HL-60 (cell line): ENCODE measurements around the gene FASN.
A peak's percentile ranks its signal among the peaks of the same experiment; 100 is the strongest.

Experiments used
- DNase-seq, 2 experiments: peaks; one replicate each; pipeline ENCODE4 v3.0.0-alpha.2; 2010 to 2020; ENCODE audit warnings: low read depth in 1 of 2, low spot score in 1 of 2
- H3K27ac ChIP-seq: fragments of 250-450 bp; sonication (Bioruptor Pico); replicated peaks from 2 replicates; pipeline ENCODE4 v1.5.1; 2020; ENCODE audit warnings: mild to moderate bottlenecking, moderate library complexity
- H3K27me3 ChIP-seq: fragments of 250-450 bp; sonication (Bioruptor Pico); 2 replicates; pipeline ENCODE4 v1.5.1; 2021; ENCODE audit warnings: mild to moderate bottlenecking, moderate library complexity; ENCODE audit not compliant: insufficient read depth, poor library complexity, severe bottlenecking
- H3K4me3 ChIP-seq: replicated peaks from 2 replicates; pipeline ENCODE4 v1.5.1; 2011; ENCODE audit warnings: mild to moderate bottlenecking, control low read depth, low read length; ENCODE audit not compliant: insufficient read depth
- GABPA ChIP-seq: IDR thresholded peaks from 2 replicates; pipeline ENCODE4 v1.6.1; 2012; ENCODE audit warnings: low read depth
- POLR2AphosphoS5 ChIP-seq: IDR thresholded peaks from 2 replicates; pipeline ENCODE4 v1.6.1; 2012; ENCODE audit warnings: low read depth
- SPI1 ChIP-seq: IDR thresholded peaks from 2 replicates; pipeline ENCODE4 v1.6.1; 2012; ENCODE audit warnings: low read depth, mild to moderate bottlenecking, borderline replicate concordance
- TF ChIP-seq, protein P1 (sequence below): IDR thresholded peaks from 2 replicates; pipeline ENCODE4 v1.6.1; 2012; ENCODE audit warnings: low read depth; ENCODE audit not compliant: insufficient replicate concordance
- TF ChIP-seq, protein P2 (sequence below): IDR thresholded peaks from one replicate; pipeline ENCODE4 v1.5.1; 2011; ENCODE audit warnings: low read length, control low read depth, inconsistent platforms; ENCODE audit not compliant: insufficient read depth

The FASN gene

DNA sequence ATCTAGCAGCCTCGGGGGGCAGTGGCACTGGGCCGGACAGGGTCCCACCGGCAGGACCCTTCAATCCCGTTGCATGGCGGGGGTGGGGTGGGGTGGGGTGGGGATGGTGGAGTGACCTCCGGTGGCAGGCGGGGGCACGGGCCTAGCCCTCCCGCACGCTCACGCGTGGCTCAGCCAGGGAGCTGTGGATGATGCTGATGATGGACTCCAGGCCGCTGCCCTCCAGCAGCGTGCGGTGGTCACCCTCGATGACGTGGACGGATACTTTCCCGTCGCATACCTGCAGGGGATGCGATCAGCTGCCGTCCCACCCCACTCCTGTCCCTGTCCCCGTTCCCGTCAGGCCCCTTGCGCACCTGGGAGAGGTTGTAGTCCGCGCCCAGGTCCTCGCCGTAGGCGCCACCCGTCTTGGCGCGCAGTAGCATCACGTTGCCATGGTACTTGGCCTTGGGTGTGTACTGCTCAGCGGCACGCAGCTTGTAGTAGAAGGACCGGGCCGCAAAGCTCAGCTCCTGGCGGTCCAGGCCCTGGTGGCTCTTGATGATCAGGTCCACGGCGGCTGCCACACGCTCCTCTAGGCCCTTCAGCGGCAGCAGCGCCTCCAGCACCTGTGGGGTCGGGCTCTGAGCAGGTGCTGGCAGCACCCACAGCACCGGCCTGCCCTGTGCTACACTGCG, 18.9 kb downstream of the FASN start:
- no peak for TF ChIP-seq POLR2AphosphoS5
- TF ChIP-seq, protein P1, sequence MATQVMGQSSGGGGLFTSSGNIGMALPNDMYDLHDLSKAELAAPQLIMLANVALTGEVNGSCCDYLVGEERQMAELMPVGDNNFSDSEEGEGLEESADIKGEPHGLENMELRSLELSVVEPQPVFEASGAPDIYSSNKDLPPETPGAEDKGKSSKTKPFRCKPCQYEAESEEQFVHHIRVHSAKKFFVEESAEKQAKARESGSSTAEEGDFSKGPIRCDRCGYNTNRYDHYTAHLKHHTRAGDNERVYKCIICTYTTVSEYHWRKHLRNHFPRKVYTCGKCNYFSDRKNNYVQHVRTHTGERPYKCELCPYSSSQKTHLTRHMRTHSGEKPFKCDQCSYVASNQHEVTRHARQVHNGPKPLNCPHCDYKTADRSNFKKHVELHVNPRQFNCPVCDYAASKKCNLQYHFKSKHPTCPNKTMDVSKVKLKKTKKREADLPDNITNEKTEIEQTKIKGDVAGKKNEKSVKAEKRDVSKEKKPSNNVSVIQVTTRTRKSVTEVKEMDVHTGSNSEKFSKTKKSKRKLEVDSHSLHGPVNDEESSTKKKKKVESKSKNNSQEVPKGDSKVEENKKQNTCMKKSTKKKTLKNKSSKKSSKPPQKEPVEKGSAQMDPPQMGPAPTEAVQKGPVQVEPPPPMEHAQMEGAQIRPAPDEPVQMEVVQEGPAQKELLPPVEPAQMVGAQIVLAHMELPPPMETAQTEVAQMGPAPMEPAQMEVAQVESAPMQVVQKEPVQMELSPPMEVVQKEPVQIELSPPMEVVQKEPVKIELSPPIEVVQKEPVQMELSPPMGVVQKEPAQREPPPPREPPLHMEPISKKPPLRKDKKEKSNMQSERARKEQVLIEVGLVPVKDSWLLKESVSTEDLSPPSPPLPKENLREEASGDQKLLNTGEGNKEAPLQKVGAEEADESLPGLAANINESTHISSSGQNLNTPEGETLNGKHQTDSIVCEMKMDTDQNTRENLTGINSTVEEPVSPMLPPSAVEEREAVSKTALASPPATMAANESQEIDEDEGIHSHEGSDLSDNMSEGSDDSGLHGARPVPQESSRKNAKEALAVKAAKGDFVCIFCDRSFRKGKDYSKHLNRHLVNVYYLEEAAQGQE = no peak
- TF ChIP-seq, protein P2, sequence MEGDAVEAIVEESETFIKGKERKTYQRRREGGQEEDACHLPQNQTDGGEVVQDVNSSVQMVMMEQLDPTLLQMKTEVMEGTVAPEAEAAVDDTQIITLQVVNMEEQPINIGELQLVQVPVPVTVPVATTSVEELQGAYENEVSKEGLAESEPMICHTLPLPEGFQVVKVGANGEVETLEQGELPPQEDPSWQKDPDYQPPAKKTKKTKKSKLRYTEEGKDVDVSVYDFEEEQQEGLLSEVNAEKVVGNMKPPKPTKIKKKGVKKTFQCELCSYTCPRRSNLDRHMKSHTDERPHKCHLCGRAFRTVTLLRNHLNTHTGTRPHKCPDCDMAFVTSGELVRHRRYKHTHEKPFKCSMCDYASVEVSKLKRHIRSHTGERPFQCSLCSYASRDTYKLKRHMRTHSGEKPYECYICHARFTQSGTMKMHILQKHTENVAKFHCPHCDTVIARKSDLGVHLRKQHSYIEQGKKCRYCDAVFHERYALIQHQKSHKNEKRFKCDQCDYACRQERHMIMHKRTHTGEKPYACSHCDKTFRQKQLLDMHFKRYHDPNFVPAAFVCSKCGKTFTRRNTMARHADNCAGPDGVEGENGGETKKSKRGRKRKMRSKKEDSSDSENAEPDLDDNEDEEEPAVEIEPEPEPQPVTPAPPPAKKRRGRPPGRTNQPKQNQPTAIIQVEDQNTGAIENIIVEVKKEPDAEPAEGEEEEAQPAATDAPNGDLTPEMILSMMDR = no peak
- no peak for TF ChIP-seq GABPA
- no peak for TF ChIP-seq SPI1
- Histone ChIP-seq H3K4me3 (no peak overlapping the region), H3K27me3 (no peaks in the 10 kb centered on the region), H3K27ac (no peak overlapping the region)
- no peak for DNase-seq

DNA sequence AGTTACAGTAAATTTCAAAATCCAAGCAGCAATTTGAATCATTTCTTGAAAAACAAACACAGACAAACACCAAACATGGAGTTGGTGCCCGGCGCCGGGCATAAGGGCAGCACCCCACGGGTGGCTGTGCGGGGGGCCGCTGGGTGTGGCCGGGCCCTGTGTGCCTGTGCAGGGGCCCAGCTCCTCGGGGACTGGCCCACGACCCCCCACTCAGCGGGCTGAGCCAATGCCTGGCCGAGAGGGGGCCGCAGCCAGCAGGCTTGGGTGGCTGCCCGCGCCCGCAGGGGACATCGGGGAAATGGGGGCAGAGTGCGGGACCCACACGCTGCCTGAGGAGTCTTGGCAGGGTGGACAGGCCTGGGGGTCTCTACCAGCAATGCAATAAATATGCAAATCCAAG, 19.6 kb downstream of the FASN start:
- H3K27ac ChIP-seq = no peak overlapping the region
- DNase-seq = no peak
- no peak overlapping the region for H3K4me3 ChIP-seq
- no peaks in the 10 kb centered on the region for H3K27me3 ChIP-seq
- TF ChIP-seq, protein P2 = no peak
- TF ChIP-seq SPI1 (no peak), GABPA (no peak), POLR2AphosphoS5 (no peak; the same call in 1 of the 2 replicates)
- TF ChIP-seq, protein P1 = no peak

DNA sequence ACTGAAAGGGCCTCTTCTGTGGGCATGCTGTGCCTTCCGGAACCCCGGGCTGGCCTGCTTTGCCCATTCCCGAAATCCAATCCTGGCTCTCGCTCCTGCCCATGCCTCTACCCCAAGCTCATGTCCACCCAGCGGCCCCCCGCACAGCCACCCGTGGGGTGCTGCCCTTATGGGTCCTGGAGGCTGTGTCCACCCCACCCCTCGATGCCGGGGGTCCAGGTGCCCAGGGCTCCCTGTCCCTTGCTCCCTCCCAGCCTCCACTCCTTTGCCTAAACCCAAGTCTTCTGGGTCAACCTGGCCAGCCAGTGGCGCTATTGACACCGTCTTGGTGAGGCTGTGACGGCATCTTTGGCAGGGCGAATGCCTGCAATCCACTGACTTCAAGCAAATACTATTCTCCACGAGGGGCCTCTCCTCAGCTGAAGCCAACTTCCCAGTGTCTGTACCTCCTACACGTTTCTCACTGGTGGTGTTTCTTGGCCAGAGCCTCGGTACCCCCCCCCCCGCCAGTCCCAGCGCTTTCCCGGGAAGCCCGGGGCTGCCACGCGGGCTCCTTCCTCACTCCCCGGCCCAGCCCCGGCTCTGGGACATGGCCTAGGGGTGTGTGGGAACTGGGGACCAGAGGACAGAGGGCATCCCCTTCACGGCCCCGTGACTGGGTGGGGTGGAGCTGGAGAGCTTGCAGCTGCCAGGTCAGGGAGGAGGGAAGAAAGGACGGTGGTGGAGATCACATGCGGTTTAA, 20.2 kb downstream of the FASN start:
- no peak for DNase-seq

More for the DNA sequence above, 20.2 kb downstream of the FASN start:
- peak; percentile 66 for TF ChIP-seq POLR2AphosphoS5
- TF ChIP-seq GABPA = no peak
- TF ChIP-seq, protein P2 = no peak
- H3K27me3 ChIP-seq = no peaks in the 10 kb centered on the region
- H3K4me3 ChIP-seq = no peak overlapping the region
- H3K27ac ChIP-seq = no peak overlapping the region
